ENCODE measurements around the gene SGTA.

SGTA gene

GRCh38 chr19:2797280-2797679, 14.2 kb upstream of the SGTA start:
- Histone ChIP-seq H3K4me3 (ENCODE audit: low read length) (no peak overlapping the region), H3K27ac (ENCODE audit: low read length) (no peak overlapping the region), H3K36me3 (replicated peaks; ENCODE audit: low read depth, low read length) (peaks cover 77% of the 10 kb centered on the region), H3K27me3 (ENCODE audit: low read depth, low read length) (no peaks in the 10 kb centered on the region), H3K4me1 (ENCODE audit: low read length) (no peaks in the 10 kb centered on the region), H3K9me3 (ENCODE audit: insufficient read depth, low read length) (no peaks in the 10 kb centered on the region), H3K9ac (ENCODE audit: low read length) (no peak overlapping the region), H3K4me2 (ENCODE audit: low read length) (no peak overlapping the region), H4K20me1 (ENCODE audit: insufficient read depth, low read length) (peaks cover 10% of the 10 kb centered on the region), H3K79me2 (ENCODE audit: low read length) (peaks cover 32% of the 10 kb centered on the region; the same call in 1 of the 2 replicates), H2AFZ (ENCODE audit: low read depth, low read length) (no peak overlapping the region)
- TF ChIP-seq, protein P1, sequence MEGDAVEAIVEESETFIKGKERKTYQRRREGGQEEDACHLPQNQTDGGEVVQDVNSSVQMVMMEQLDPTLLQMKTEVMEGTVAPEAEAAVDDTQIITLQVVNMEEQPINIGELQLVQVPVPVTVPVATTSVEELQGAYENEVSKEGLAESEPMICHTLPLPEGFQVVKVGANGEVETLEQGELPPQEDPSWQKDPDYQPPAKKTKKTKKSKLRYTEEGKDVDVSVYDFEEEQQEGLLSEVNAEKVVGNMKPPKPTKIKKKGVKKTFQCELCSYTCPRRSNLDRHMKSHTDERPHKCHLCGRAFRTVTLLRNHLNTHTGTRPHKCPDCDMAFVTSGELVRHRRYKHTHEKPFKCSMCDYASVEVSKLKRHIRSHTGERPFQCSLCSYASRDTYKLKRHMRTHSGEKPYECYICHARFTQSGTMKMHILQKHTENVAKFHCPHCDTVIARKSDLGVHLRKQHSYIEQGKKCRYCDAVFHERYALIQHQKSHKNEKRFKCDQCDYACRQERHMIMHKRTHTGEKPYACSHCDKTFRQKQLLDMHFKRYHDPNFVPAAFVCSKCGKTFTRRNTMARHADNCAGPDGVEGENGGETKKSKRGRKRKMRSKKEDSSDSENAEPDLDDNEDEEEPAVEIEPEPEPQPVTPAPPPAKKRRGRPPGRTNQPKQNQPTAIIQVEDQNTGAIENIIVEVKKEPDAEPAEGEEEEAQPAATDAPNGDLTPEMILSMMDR (IDR thresholded peaks at IDR 0.05; ENCODE audit: low read depth, low read length), result no peak
- no peak for TF ChIP-seq EZH2phosphoT487 (IDR thresholded peaks at IDR 0.05; ENCODE audit: low read depth)

DNA sequence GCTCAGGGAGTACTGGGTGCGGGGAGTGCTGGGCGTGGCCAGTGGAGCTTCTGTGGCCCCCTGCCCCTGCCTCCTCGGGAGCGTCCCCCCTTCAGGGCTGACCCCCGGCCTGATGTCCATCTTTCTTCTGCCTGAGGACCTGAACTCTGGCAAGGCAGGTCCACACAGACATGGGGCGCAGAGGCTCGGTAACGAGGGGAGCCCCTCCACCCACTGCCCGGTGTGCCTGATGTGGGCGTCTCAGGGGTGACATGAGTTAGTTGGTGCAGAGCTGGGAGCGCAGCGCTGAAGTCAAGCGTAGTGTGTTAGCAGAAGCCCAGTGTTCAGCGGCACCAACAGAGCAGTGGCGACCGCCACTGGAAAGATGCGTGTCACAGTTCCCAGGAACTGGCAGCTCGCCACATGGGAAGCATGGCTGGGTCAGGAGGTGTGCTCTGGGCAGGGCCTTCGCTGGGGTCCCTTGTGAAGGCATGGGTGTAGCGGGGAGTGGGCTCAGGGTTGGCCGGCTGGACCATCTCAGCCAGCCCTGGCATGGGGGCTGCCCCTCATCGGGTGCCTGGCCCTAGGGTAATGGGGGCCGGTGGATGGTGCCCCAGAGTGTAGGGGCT, 13.7 kb upstream of the SGTA start:
- peaks cover 76% of the 10 kb centered on the region for H3K36me3 ChIP-seq (replicated peaks; ENCODE audit: low read depth, low read length)

GRCh38 chr19:2795827-2796658, 13.0 kb upstream of the SGTA start:
- TF ChIP-seq, protein P1 (IDR thresholded peaks at IDR 0.05; ENCODE audit: low read depth, low read length), result no peak
- TF ChIP-seq EZH2phosphoT487 (IDR thresholded peaks at IDR 0.05; ENCODE audit: low read depth), result no peak
- H4K20me1 ChIP-seq (ENCODE audit: insufficient read depth, low read length), result peaks cover 8% of the 10 kb centered on the region

More for the DNA sequence above, 13.7 kb upstream of the SGTA start:
- Histone ChIP-seq H3K79me2 (ENCODE audit: low read length) (peaks cover 33% of the 10 kb centered on the region; the same call in 1 of the 2 replicates), H3K4me3 (ENCODE audit: low read length) (no peak overlapping the region), H4K20me1 (ENCODE audit: insufficient read depth, low read length) (peaks cover 10% of the 10 kb centered on the region), H3K27ac (ENCODE audit: low read length) (no peak overlapping the region), H3K9me3 (ENCODE audit: insufficient read depth, low read length) (no peaks in the 10 kb centered on the region), H3K4me1 (ENCODE audit: low read length) (no peaks in the 10 kb centered on the region), H3K4me2 (ENCODE audit: low read length) (no peak overlapping the region), H3K9ac (ENCODE audit: low read length) (no peak overlapping the region), H3K27me3 (ENCODE audit: low read depth, low read length) (no peaks in the 10 kb centered on the region), H2AFZ (ENCODE audit: low read depth, low read length) (no peak overlapping the region)
- no peak for TF ChIP-seq EZH2phosphoT487 (IDR thresholded peaks at IDR 0.05; ENCODE audit: low read depth)
- TF ChIP-seq, protein P1 (IDR thresholded peaks at IDR 0.05; ENCODE audit: low read depth, low read length), result no peak

GRCh38 chr19:2793577-2793976, 10.5 kb upstream of the SGTA start:
- Histone ChIP-seq H3K9ac (ENCODE audit: low read length) (no peak overlapping the region), H3K27me3 (ENCODE audit: low read depth, low read length) (no peaks in the 10 kb centered on the region), H3K4me1 (ENCODE audit: low read length) (no peaks in the 10 kb centered on the region), H2AFZ (ENCODE audit: low read depth, low read length) (no peak overlapping the region), H3K27ac (ENCODE audit: low read length) (no peak overlapping the region), H3K4me3 (ENCODE audit: low read length) (no peak overlapping the region), H3K36me3 (replicated peaks; ENCODE audit: low read depth, low read length) (peaks cover 75% of the 10 kb centered on the region), H4K20me1 (ENCODE audit: insufficient read depth, low read length) (peaks cover 9% of the 10 kb centered on the region; the same call in 1 of the 2 replicates), H3K79me2 (ENCODE audit: low read length) (peaks cover 52% of the 10 kb centered on the region), H3K9me3 (ENCODE audit: insufficient read depth, low read length) (no peaks in the 10 kb centered on the region), H3K4me2 (ENCODE audit: low read length) (no peak overlapping the region)
- TF ChIP-seq EZH2phosphoT487 (IDR thresholded peaks at IDR 0.05; ENCODE audit: low read depth), result no peak

More at GRCh38 chr19:2795827-2796658, 13.0 kb upstream of the SGTA start:
- H3K79me2 ChIP-seq (ENCODE audit: low read length), result peaks cover 33% of the 10 kb centered on the region
- H2AFZ ChIP-seq (ENCODE audit: low read depth, low read length), result no peak overlapping the region
- no peaks in the 10 kb centered on the region for H3K4me1 ChIP-seq (ENCODE audit: low read length)
- H3K9ac ChIP-seq (ENCODE audit: low read length), result no peak overlapping the region
- H3K36me3 ChIP-seq (replicated peaks; ENCODE audit: low read depth, low read length), result peaks cover 76% of the 10 kb centered on the region
- no peaks in the 10 kb centered on the region for H3K27me3 ChIP-seq (ENCODE audit: low read depth, low read length)
- no peak overlapping the region for H3K4me3 ChIP-seq (ENCODE audit: low read length)
- H3K9me3 ChIP-seq (ENCODE audit: insufficient read depth, low read length), result no peaks in the 10 kb centered on the region
- H3K4me2 ChIP-seq (ENCODE audit: low read length), result no peak overlapping the region
- H3K27ac ChIP-seq (ENCODE audit: low read length), result no peak overlapping the region
